Measurements from ENCODE around the gene NALF2. TPM values are rescaled to one million over a fixed set of nuclear protein-coding genes. Genes with fewer than 3 reads are reported as not detected.

The NALF2 gene
- 0.32 TPM for total RNA-seq
- long read RNA-seq, partial matches to known transcripts = 0 of 1 reads
- long read RNA-seq, other reads (novel, unspliced or antisense) = 1 of 1 reads

DNA sequence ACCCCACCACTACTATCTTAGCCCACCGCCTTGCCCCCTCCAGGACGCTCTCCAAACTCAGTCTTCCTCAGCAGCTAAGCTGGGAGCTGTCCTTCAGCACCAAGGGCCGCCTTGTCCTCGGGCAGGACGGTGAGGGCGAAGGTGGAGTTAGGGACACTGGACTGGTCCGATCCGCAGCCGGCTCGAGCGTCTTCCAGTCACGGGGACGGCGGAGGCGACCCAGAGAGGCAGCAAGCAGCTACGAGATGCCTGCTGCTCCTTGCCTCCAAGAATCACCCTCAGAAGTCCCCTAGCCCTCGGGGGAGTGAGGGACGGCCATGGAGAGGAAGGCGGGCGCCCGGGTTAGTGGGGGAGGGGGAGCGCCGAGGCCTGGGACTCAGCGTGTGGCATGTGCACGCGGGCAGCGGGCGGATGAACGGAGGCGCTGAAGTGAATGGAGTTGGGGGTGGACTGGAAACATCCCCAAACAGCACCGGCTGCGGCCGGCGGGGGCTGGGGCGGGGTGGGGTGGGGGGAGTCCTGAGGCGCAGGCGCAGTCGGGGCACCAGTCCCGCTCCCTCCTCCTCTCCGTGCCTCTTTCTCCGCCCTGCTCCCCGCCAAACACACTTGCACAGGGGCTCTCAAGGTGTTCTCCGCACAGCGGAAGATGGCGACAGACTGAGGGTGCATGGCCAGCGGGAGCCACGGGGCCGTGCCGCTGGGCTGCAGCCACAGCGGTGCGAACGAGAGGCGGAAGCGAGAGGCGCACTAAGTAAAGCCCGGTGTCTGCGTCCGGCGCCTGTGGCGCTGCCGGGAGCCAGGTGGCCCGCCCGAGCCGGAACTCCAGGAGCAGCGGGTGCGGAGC is at the start of gene NALF2:
Gene NALF2 (plus strand): TSS at position 545 of the 844 bp plus-strand sequence. CDS start 957 bp downstream, outside the sequence.
- DNase-seq (ENCODE audit: low spot score) = no peak

- no peak for DNase-seq (ENCODE audit: low spot score)
Measured at GRCh38 chrX:69457756-69458155, 46.4 kb upstream of the NALF2 start.

- no peak for DNase-seq (ENCODE audit: low spot score)
Measured at GRCh38 chrX:69466546-69466945, 37.6 kb upstream of the NALF2 start.

DNA sequence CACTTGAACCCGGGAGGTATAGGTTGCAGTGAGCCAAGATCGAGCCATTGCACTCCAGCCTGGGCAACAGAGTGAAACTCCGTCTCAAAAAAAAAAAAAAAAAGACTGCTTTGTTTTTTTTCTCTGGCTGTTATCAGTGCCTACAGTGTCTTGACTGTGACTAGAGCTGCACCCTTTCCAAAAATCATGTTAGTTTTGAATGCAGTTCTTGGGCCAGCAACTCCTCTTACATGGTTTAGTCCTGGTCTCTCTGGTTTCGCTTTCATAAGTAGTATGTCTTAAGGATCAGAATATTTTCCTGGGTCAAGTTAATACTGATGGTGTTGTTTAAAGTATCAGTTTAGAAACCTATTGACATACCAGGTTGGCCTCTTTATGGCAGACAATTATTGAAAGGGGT is 34.2 kb upstream of the NALF2 start:
- no peak for DNase-seq (ENCODE audit: low spot score)

GRCh38 chrX:69489625-69490024 is 14.5 kb upstream of the NALF2 start:
- no peak for DNase-seq (ENCODE audit: low spot score)

- no peak for DNase-seq (ENCODE audit: low spot score)
Measured at GRCh38 chrX:69493193-69493592, 10.9 kb upstream of the NALF2 start.

DNA sequence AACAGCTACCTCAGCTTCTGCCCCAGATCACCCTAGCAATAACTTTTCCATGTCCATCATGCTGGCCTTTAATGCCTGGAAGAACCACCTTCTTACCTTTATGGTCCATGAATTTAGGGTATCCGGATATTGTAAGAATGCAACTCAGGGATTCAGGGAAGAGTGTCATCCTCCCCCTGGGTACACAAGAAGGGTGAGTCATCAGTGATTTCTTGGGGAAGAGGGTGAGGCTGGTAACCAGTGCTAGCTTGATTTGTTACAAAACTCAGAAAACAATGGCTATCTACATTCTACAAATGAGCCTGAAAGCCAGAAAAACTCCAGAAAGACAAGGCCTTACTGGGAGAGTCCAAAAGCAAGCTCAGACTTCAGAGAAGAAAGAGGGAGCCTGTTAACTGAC is 10.4 kb upstream of the NALF2 start:
- no peak for DNase-seq (ENCODE audit: low spot score)

- no peak for DNase-seq (ENCODE audit: low spot score)
Measured at GRCh38 chrX:69496183-69496582, 7.9 kb upstream of the NALF2 start.

DNA sequence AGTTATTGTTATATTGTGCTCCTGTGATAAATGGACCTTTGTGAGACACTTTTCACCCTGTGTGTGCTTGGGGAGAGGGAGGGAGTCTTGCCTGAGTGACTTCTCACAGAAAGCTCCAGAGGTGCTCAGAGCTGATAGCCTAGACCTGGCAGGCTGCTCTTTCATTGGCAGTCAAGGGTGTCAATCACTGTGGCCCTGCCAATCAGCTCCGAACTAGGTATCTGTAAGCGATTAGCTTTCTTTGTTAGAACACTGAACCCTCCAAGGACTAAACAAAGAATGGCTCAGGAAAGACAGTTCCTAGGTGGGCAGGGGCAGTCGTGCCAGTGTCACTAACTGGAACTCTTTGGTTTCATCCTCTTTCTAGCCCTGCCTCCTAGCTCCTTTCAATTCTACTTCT is 2.7 kb upstream of the NALF2 start:
- no peak for DNase-seq (ENCODE audit: low spot score)

GRCh38 chrX:69503228-69503781 is 821 bp upstream of the NALF2 start:
- no peak for DNase-seq (ENCODE audit: low spot score)

DNA sequence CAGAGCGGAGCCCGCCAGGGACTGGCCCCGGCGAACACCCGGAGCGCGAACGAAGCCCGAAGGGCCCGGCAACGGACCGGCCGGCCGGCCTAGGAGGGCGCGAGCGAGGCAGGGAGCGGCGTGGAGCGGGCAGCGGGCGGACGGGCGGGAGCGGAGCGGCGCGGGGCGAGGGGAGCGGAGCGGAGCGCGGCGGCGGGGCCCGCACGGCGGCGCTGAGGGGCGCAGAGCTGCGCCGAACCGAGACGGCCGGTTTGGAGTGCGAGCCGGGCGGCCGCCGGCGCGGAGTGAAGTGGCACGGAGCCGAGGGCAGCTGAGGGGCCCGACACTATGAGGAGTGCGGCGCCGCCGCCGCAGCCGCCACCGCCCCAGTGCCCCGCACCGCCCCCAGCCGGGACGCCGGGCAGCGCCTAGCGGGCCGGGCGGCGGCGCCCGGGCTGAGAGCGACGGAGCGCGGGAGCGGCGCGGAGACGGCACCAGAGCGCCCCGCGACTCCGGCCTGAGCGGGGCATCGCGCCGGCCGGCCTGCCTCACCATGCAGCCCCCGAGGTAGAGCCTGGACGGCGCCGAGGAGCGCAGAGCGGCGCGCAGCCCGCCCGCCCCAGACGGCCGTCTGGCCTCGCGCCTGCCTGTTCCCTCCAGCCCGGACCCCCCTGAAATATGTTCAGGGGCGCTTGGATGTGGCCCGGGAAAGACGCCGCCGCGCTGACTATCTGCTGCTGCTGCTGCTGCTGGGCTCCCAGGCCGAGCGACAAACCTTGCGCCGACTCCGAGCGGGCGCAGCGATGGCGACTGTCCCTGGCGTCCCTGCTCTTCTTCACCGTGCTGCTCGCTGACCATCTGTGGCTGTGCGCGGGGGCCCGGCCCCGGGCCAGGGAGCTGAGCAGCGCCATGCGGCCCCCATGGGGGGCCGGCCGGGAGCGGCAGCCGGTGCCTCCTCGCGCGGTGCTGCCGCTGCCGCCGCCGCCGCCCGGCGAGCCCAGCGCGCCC is 793 bp downstream of the NALF2 start:
- DNase-seq (ENCODE audit: low spot score) = no peak

DNA sequence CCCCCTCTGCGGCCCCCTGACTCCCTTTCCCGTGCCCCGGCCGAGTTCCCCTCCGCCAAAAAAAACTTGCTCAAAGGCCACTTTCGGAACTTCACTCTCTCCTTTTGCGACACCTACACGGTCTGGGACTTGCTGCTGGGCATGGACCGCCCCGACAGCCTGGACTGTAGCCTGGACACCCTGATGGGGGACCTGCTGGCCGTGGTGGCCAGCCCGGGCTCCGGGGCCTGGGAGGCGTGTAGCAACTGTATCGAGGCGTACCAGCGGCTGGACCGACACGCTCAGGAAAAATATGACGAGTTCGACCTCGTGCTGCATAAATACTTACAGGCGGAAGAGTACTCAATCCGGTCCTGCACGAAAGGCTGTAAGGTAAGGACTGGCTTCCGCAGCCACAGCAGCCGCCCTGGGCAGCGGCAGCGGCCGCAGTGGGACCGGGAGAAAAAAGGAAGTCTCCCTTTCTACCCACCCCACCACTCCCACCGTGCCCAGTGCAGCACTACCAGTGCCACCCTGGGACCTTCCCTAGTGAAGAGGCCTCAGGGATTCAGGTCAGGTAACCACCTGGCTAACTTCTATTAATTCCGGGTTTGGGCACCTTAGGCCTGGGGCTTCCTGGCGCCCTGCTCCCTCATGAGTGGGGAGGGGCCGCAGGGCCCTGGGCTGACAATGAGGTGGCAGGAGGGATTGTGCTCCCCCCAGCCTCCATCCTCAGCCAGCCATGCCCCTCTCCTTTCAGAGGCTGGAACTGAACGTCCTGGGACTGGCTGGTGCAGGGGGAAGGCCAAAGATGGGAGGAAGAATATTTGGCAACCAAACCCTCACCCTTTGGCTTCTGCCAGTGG is 1.9 kb downstream of the NALF2 start:
- DNase-seq (ENCODE audit: low spot score) = no peak

DNA sequence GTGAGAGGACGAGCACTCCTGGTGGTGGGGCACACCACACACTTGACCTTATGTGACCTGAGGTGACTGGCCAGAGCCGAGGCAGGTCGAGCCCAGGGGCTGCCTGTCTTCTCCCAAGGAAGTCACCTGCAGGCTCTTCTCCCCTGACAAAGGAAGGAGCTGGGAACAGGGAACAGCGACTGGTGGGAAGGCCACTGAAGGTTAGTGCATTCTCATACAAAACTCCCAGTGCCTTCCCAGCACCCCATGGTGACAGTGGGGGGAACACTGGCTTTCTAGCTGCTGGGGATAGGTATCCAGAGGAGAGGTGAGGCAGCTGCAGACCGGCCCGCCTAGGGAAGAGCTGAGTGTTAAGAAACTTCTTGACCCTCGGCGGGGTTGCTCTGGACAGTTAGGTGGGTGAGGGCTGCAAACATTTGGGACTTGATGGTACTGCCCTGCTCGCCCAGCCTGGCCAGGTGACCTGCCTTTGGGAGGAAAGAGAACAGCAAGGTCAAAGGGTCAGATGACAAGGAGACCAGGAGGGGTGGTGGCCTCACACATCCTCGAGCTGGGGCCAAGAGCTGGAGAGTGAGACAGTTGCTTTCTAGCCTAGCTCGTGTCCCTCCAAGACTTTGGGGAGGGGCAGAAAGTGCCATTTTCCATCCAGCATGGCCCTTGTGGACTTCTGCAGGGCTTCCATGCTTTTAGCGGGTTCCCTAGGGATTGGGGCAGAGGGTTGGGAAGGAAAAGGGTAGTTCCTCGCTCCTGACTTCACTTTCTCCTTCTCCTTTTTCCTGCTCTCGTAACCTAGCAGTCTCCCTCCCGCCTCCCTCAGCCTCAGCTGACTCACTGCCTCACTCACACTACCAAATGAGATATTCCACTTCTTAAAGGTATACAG is 2.7 kb downstream of the NALF2 start:
- no peak for DNase-seq (ENCODE audit: low spot score)

DNA sequence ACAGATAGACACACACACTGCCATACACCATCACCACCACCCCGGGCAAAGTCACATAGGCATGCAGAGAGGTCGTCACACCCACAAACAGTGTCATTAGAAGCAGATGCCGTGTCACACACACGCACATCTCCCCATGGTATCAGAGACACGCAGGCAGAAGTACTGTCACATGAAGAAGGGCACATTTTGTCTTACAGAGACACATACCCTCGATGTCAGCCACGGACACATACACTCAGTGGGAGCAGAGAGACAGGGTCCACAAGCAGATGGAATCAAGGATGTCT is 3.3 kb downstream of the NALF2 start:
- DNase-seq (ENCODE audit: low spot score) = no peak

DNA sequence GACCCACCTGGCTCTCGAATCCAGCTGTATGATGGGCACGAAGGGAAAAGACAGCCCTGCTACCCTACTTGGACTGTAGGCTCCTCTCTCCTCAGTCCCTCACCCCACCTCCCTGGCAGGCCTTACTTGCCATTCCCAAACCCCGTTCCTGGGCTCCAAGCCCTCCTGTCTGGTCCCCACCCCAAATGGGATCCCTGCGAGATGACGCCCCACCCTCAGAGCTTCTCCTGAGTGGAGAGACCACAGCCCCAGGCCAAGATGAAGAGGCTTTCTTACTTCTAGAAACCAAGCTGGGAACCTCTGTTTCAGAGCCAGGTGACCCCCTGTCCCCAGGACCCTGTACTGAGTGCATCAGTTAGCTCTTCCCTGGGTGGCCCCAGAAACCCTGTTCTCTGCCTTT is 4.5 kb downstream of the NALF2 start:
- DNase-seq (ENCODE audit: low spot score) = no peak

DNA sequence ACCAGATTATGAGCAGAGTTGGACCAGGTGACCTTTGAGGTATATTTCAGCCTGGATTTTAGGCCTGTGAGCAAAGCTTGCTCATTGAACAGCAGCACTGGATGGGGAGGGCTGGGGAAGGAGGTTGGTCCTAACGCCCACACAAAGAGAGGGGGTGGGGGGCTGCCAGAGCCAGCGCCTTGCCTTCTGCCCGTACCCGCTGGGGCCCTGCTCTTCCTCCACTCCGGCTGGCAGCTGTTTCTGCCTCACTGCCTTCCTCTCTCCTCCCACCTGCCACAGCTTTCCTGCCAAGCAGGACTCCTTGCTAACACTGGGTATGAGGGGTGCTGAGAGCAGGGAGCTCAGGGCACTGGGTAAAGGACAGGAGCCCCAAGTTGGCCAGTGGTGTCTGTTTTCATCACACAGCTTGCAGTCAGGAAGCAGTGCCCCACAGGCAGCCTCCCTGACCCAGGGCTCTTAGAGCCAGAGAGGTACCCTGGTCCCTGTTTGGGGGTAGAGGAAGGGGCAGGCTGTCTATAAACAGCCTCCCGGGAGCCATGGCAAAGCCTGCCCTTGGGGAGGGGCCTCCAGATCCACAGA is 6.1 kb downstream of the NALF2 start:
- no peak for DNase-seq (ENCODE audit: low spot score)

DNA sequence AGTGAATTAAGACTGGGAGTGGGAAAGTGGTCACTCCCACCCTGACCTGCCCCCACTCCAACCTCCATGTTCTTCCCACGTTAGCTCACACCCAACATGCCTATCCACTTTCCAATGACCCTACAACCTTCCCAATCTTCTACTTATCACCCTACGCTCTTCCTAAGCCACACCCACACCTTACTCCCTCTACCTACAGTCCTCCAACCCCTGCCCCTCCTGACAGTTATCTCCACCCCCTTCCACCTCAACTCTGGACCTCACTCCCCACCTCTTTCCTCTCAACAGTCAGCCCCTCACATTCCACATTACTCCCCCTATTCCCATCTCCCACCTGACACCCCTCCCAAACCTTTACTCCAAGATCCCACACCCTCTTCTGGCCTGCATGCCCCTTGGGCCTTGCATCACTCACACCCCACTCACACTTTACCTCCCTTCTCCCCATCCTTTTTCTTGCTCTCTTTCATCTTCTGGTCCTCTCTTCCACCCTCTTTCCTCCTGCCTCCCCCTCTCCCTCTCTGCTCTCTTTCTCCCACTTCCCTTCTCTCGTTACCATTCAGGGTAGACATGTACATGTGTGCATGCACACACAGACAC is 6.9 kb downstream of the NALF2 start:
- DNase-seq (ENCODE audit: low spot score) = no peak

GRCh38 chrX:69522052-69522451 is 17.9 kb downstream of the NALF2 start:
- DNase-seq (ENCODE audit: low spot score) = no peak

DNA sequence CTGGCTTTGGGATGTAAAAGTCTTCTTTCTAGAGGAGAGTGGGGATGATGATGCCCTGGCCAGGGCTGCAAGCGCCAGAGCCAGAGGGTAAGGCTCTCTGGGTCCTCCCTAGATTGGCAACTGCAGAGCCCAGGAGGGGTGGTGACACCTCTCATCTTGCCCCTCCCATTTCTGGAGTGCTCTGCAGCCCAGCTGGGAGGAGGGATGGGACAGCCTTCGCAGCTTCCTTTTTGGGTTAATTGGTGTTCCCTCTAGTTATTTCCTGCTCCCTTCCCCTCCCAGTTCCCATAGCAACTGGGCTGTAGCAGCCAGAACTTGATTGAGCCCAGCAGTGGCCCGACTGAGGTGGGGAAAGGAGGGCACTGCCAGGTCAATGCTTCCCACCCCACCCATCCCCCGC is 19.2 kb downstream of the NALF2 start:
- DNase-seq (ENCODE audit: low spot score) = no peak

Data from mesenteric fat pad (tissue), 1 donor.